H1 (cell line): ENCODE results near the gene RFX1. TPM values are rescaled to one million over a fixed set of nuclear protein-coding genes. Genes with fewer than 3 reads are reported as not detected.

Source experiments
- ATF3 ChIP-seq: IDR thresholded peaks from 2 replicates; pipeline ENCODE4 v1.6.1; 2011; ENCODE audit warnings: low read depth, mild to moderate bottlenecking, low read length; ENCODE audit not compliant: insufficient read depth
- CHD7 ChIP-seq: fragments of 300-600 bp; sonication (generic); IDR thresholded peaks from 2 replicates; pipeline ENCODE4 v1.7.1; 2012; ENCODE audit warnings: low read length, moderate library complexity, mild to moderate bottlenecking, inconsistent platforms; ENCODE audit not compliant: insufficient replicate concordance
- E2F6 ChIP-seq: IDR thresholded peaks from 2 replicates; pipeline ENCODE4 v1.6.1; 2012; ENCODE audit warnings: inconsistent platforms
- RFX5 ChIP-seq: IDR thresholded peaks from 2 replicates; pipeline ENCODE4 v1.6.1; 2011; ENCODE audit warnings: low read depth, low read length, improper control_type of control experiment, borderline replicate concordance
- SIN3A ChIP-seq, 2 experiments: IDR thresholded peaks in 1 of 2; conservative IDR thresholded peaks in 1 of 2; 2 replicates each; pipeline ENCODE4 v1.6.1; 2011 to 2012; ENCODE audit warnings: low read length in 2 of 2, improper control_type of control experiment in 1 of 2, low read depth in 1 of 2, mild to moderate bottlenecking in 1 of 2
- polyA plus RNA-seq, 7 experiments: library from polyadenylated mRNA; depleted of rRNA in 3 of 7; stranded (reverse) in 5 of 7; unstranded in 2 of 7; fragments of >200 nt in 5 of 7; fragments of 200-250 nt in 2 of 7; gene quantifications; 1 replicate in 5 of 7; 2 replicates in 1 of 7; 4 replicates in 1 of 7; pipeline versions ENCODE4 v1.2.1 to v1.2.3, GENCODE V29; 2011 to 2013; ENCODE audit warnings: missing spikeins in 2 of 7, mixed read lengths in 2 of 7
- total RNA-seq: library from RNA; stranded (reverse); fragmentation: NEBNext Ultra II Directional; extraction: Animal tissue kit (Norgen Biotek cat#: 25700); gene quantifications from 2 replicates; pipeline ENCODE4 v1.2.1, GENCODE V29; 2021

RFX1 gene
- total and polyA plus RNA-seq, 2 of the 8 experiments (the other 6 are each of a cell fraction or from before 2014, with no cell fraction given), result 4.9 to 17.0 TPM

GRCh38 chr19:13954185-13954584 lies 51.9 kb downstream of the RFX1 start (continued):
- no peak for TF ChIP-seq CHD7
- no peak for TF ChIP-seq ATF3
- TF ChIP-seq RFX5, result no peak
- TF ChIP-seq E2F6, result no peak
- TF ChIP-seq SIN3A (conservative IDR thresholded peaks at IDR 0.05 in 1 of 2, IDR thresholded peaks at IDR 0.05 in 1 of 2; ENCODE audit: low read depth in 1 of 2, low read length in 2 of 2), result no peak
- TF ChIP-seq, all 59 proteins: peak for 0
